ENCODE data around the gene SPP2. TPM values are rescaled to one million over a fixed set of nuclear protein-coding genes. Genes with fewer than 3 reads are reported as not detected.

Gene SPP2
- total and polyA plus RNA-seq, 9 of the 15 experiments (the other 6 are each of a cell fraction or from before 2014, with no cell fraction given) = not detected

DNA sequence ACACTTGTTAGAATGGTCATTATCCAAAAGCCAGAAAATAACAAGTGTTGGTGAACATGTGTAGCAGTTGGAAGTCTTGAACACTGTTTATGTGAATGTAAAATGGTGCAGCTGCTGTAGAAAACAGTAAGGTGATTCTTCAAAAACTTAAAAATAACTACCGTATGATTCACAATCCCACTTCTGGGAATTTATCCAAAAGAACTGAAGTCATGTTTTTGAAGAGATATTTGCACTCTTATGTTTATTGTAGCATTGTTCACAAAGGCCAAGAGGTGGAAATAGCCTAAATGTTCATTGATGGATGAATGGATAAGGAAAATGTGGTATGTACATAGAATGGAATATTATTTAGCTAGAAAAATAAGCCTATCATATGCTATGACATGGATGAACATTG lies 6.3 kb upstream of the SPP2 start:
- Histone ChIP-seq H4K20me1 (replicated peaks; ENCODE audit: control insufficient read depth, insufficient read depth, low read length) (no peaks in the 10 kb centered on the region), H3K4me2 (ENCODE audit: insufficient read depth, low read length) (no peak overlapping the region), H2AFZ (ENCODE audit: low read depth, low read length) (no peak overlapping the region), H3K4me1 (replicated peaks in 1 of 2; ENCODE audit: control insufficient read depth in 2 of 2, insufficient read depth in 2 of 2, low read length in 2 of 2) (no peaks in the 10 kb centered on the region), H3K79me2 (ENCODE audit: control insufficient read depth, insufficient read depth, low read length) (no peaks in the 10 kb centered on the region), H3K36me3 (ENCODE audit: control insufficient read depth, insufficient read depth, low read length) (no peaks in the 10 kb centered on the region), H3K9me1 (ENCODE audit: control insufficient read depth, insufficient read depth, low read length) (no peaks in the 10 kb centered on the region), H3K4me3 (no peak overlapping the region), H3K27me3 (ENCODE audit: control insufficient read depth in 2 of 2, insufficient read depth in 2 of 2, low read length in 2 of 2) (no peaks in the 10 kb centered on the region), H3K9me3 (replicated peaks; ENCODE audit: control insufficient read depth, insufficient read depth, low read depth, low read length) (no peaks in the 10 kb centered on the region), H3K9ac (ENCODE audit: insufficient read depth in 1 of 2, low read depth in 2 of 2, low read length in 2 of 2) (no peak overlapping the region), H3K27ac (ENCODE audit: extremely low read depth, low read depth, low read length) (no peak overlapping the region)
- BruUV-seq (replicated peaks) = no TSS peak
- in situ Hi-C loops (cut with MboI) (no loop called here), intact Hi-C loops (cut with micrococcal nuclease) (no loop called here)
- WGBS (ENCODE audit: insufficient coverage, low coverage, missing lambda C conversion rate) = 0% methylated on average over 1 of the region's 1 CpG
- TF ChIP-seq ARHGAP35 (IDR thresholded peaks at IDR 0.05; ENCODE audit: partially characterized antibody) (no peak), JUNB (CRISPR knock-in tag; conservative IDR thresholded peaks at IDR 0.05) (no peak), ZNF124 (CRISPR knock-in tag; IDR thresholded peaks at IDR 0.05) (no peak)
- TF ChIP-seq, protein P1, sequence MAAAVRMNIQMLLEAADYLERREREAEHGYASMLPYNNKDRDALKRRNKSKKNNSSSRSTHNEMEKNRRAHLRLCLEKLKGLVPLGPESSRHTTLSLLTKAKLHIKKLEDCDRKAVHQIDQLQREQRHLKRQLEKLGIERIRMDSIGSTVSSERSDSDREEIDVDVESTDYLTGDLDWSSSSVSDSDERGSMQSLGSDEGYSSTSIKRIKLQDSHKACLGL (CRISPR knock-in tag; IDR thresholded peaks at IDR 0.05; ENCODE audit: borderline replicate concordance, poor library complexity, severe bottlenecking) = no peak
- DNase-seq (ENCODE audit: extremely low read depth in 1 of 4, low spot score in 3 of 4) (no peak), FAIRE-seq (no peak), ATAC-seq (no peak)
- ChIA-PET CTCF (ENCODE audit: low intra/inter-chr PET ratio) (no interaction called here), POLR2A (interaction anchor here (0.5 kb wide), 1 partner anchor 19 kb away, joined by 3 read pairs; no protein-coding TSS in a partner anchor)

DNA sequence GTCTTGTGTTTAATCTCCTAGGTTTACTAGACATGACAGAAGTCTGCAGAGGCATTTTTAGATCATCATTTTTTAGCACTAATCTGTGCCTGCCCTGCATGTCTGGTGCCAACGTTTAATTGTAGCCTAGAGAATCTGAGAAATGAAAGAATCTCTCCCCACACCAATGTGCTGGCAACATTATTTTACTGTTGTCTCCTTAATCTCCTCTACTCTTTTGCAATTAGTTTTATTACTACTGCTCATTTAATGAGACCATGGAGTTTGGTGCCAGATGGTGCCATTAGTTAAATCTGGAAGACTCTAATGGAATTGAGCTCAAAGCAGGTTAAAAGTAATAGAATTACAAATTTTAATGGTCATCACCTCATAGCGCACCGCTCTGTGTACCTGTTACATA lies 4.0 kb upstream of the SPP2 start:
- H3K4me1 ChIP-seq (replicated peaks in 1 of 2; ENCODE audit: control insufficient read depth in 2 of 2, insufficient read depth in 2 of 2, low read length in 2 of 2) = no peaks in the 10 kb centered on the region
- DNase-seq (ENCODE audit: extremely low read depth in 1 of 4, low spot score in 3 of 4) = no peak
- no peak overlapping the region for H3K4me3 ChIP-seq
- ChIA-PET CTCF (ENCODE audit: low intra/inter-chr PET ratio) (no interaction called here), POLR2A (no interaction called here)
- no peak overlapping the region for H2AFZ ChIP-seq (ENCODE audit: low read depth, low read length)
- no peaks in the 10 kb centered on the region for H3K9me3 ChIP-seq (replicated peaks; ENCODE audit: control insufficient read depth, insufficient read depth, low read depth, low read length)
- BruUV-seq (replicated peaks) = no TSS peak
- ATAC-seq = no peak
- in situ Hi-C loops (cut with MboI) (no loop called here), intact Hi-C loops (cut with micrococcal nuclease) (no loop called here)
- H3K9me1 ChIP-seq (ENCODE audit: control insufficient read depth, insufficient read depth, low read length) = no peaks in the 10 kb centered on the region
- H3K36me3 ChIP-seq (ENCODE audit: control insufficient read depth, insufficient read depth, low read length) = no peaks in the 10 kb centered on the region
- TF ChIP-seq KHSRP (IDR thresholded peaks at IDR 0.05) (no peak), ZNF75A (CRISPR knock-in tag; IDR thresholded peaks at IDR 0.05) (no peak), ZNF76 (CRISPR knock-in tag; IDR thresholded peaks at IDR 0.05; ENCODE audit: borderline replicate concordance) (no peak), RBM17 (IDR thresholded peaks at IDR 0.05; ENCODE audit: borderline replicate concordance, low read depth, low read length) (no peak)
- 0% methylated on average over 3 of the region's 3 CpGs for WGBS (ENCODE audit: insufficient coverage, low coverage, missing lambda C conversion rate)
- no peak overlapping the region for H3K27ac ChIP-seq (ENCODE audit: extremely low read depth, low read depth, low read length)
- FAIRE-seq = no peak
- H4K20me1 ChIP-seq (replicated peaks; ENCODE audit: control insufficient read depth, insufficient read depth, low read length) = no peaks in the 10 kb centered on the region
- no peaks in the 10 kb centered on the region for H3K27me3 ChIP-seq (ENCODE audit: control insufficient read depth in 2 of 2, insufficient read depth in 2 of 2, low read length in 2 of 2)
- no peaks in the 10 kb centered on the region for H3K79me2 ChIP-seq (ENCODE audit: control insufficient read depth, insufficient read depth, low read length)
- no peak overlapping the region for H3K9ac ChIP-seq (ENCODE audit: insufficient read depth in 1 of 2, low read depth in 2 of 2, low read length in 2 of 2)
- H3K4me2 ChIP-seq (ENCODE audit: insufficient read depth, low read length) = no peak overlapping the region

Measured in K562 (cell line).